ENCODE results near the gene TENM3. TPM values are rescaled to one million over a fixed set of nuclear protein-coding genes. Genes with fewer than 3 reads are reported as not detected.

TENM3 gene
- total RNA-seq, 4 donors from 2014 or later: 29.8 to 58.5 (median 35.9) TPM

DNA sequence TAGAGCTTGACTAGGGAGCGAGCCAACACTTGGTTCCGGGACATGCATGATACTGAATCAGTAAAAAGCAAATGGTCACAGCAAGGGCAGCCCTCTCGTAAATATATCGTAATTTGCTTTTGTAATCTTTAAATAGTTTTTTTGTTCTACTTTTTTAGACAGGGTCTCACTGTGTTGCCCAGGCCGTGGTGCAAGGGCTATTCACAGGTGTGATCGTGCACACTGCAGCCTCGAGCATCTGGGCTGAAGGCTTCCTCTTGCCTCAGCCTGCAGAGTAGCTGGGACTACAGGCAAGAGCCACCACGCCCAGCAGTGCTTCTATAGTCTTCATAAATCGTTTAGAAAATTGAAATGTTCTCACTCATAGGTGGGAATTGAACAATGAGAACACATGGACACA, 309.7 kb downstream of the TENM3 start:
- TF ChIP-seq, protein P1, sequence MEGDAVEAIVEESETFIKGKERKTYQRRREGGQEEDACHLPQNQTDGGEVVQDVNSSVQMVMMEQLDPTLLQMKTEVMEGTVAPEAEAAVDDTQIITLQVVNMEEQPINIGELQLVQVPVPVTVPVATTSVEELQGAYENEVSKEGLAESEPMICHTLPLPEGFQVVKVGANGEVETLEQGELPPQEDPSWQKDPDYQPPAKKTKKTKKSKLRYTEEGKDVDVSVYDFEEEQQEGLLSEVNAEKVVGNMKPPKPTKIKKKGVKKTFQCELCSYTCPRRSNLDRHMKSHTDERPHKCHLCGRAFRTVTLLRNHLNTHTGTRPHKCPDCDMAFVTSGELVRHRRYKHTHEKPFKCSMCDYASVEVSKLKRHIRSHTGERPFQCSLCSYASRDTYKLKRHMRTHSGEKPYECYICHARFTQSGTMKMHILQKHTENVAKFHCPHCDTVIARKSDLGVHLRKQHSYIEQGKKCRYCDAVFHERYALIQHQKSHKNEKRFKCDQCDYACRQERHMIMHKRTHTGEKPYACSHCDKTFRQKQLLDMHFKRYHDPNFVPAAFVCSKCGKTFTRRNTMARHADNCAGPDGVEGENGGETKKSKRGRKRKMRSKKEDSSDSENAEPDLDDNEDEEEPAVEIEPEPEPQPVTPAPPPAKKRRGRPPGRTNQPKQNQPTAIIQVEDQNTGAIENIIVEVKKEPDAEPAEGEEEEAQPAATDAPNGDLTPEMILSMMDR (IDR thresholded peaks at IDR 0.05; ENCODE audit: low read depth): no peak

DNA sequence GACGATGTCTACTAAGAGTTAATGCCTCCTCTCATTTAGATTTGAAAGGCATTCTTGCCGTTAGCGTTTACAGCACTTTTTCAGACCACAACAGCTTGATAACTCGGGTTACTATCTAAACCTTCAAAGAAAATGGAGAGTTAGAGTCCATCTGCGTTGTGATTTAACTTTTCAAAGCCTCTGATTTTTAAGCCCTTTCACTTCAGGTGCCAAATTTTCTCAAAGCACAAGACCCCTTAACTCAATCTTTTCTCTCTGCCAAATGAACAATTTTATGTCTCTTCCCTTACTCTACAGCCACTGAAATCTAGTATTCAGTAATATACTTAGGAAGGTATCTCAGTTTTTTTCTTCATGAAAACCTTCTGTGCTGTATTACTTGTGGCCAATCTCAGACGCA, 310.5 kb downstream of the TENM3 start:
- TF ChIP-seq, protein P1 (IDR thresholded peaks at IDR 0.05; ENCODE audit: low read depth): no peak

DNA sequence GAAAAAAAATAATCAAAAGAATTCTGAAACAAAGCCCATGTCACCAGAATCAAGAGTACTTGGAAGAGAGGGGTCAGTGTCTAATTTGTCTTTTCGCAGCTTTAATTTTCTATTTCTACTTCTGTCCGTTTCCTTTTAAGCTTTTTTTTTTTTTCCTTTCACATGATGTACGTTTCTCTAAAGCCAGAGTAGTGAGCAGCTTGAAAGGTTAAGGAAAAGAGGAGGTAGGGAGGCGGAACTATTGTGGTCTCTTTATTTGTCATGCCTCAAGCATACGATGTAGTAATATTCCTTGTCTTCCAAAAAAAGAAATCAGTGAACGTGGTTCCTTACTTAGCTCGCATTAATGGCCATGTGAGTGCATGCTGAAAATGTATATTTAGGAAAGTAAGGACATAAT, 311.5 kb downstream of the TENM3 start:
- TF ChIP-seq, protein P1 (IDR thresholded peaks at IDR 0.05; ENCODE audit: low read depth): no peak

DNA sequence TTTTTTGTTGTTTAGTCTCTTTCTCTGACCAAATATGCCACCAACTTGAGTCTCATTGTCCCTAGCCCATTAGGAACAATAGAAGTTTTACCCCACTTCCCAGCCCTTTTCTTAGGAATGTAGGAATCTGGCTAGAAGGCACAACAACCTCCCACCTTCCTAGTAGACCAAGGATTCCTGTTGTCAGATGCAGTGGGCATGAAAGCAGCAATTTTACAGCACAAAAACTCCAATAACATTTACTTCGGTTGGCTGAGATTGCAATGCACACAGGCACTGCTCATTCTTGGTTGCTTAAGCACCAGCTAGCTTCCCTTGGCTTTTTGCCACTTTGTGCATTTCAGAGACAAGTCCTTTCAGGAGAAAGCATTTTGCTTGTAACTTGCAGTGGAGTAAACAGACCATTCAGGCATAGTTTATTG, 312.8 kb downstream of the TENM3 start:
- TF ChIP-seq, protein P1 (IDR thresholded peaks at IDR 0.05; ENCODE audit: low read depth): no peak

DNA sequence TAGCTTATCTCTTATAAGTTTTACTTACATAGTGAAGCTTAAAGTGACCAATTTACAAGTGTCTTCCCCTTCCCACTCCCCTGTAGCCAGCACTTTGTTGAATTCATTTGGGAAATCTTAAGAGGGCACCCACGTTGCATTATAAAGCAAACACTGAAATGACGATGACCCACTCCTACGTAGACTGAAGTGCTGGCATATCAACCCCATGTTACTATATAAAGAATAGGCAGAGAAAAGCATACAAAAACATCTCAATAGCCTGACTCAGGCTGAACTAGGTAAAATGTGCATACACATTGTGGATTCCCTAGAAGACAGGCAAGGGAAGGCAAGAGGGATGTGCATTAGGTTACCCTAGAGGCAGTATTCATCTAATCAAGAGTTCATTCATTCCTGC, 313.4 kb downstream of the TENM3 start:
- TF ChIP-seq, protein P1 (IDR thresholded peaks at IDR 0.05; ENCODE audit: low read depth): no peak

DNA sequence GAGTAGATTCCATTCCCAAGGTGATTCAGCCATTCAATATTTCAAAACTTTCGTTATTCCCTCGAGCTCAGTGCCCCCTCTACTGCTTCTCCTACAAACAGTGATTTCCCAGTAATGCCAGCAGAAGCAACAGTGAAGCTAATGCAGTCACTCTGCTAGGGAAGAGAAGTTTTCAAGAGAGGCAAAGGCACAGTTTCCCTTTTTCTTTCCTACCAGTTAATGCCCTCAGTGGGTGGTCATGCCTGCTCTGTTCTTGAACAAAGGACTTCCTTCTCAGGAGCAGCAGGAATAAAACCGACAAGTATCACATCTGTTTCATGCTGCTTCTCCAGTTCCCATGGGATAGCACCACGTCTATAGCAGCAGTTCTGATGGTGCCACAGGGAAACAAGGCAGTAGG, 317.2 kb downstream of the TENM3 start:
- TF ChIP-seq, protein P1 (IDR thresholded peaks at IDR 0.05; ENCODE audit: low read depth): no peak

DNA sequence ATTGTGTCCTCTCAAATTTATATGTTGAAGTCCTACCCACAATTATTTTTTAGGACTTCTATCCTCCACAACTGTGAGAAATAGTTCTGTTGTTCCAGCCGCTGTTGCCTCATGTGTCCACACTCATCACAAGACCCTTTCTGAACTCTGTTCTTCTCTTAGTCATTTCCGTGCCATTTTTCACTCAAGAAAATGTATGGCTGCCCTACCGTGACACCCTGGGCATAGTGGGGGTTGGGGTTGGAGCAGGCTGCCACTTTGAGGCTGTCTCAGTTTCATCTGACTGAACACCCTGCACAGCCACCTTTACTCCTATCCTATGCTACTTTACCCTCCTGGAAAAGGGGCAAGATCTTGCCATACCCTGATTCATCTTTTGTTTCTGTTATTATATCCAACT, 319.1 kb downstream of the TENM3 start:
- TF ChIP-seq, protein P1 (IDR thresholded peaks at IDR 0.05; ENCODE audit: low read depth): no peak
